Measurements from ENCODE around the gene KIRREL1.

DNA sequence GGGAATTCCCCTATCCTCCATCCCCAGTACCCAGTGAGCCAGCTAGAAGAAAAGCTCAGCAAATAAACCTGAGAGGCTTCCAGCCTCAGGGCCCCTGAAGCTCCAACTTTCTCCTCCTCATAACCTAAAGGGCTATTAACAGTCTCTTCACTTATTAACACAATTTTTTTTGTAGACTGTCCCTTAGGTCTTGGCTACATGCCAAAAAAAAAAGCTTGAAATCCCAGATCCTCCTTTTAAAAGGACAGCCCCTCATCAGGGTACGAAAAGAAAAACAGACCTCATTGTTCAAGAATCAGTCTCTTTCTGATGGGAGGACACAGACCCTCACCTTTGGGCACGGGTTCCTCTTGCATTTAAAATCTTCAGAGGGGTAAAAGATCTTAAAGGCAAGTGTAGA is 114.5 kb downstream of the KIRREL1 start:
- TF ChIP-seq, protein P1, sequence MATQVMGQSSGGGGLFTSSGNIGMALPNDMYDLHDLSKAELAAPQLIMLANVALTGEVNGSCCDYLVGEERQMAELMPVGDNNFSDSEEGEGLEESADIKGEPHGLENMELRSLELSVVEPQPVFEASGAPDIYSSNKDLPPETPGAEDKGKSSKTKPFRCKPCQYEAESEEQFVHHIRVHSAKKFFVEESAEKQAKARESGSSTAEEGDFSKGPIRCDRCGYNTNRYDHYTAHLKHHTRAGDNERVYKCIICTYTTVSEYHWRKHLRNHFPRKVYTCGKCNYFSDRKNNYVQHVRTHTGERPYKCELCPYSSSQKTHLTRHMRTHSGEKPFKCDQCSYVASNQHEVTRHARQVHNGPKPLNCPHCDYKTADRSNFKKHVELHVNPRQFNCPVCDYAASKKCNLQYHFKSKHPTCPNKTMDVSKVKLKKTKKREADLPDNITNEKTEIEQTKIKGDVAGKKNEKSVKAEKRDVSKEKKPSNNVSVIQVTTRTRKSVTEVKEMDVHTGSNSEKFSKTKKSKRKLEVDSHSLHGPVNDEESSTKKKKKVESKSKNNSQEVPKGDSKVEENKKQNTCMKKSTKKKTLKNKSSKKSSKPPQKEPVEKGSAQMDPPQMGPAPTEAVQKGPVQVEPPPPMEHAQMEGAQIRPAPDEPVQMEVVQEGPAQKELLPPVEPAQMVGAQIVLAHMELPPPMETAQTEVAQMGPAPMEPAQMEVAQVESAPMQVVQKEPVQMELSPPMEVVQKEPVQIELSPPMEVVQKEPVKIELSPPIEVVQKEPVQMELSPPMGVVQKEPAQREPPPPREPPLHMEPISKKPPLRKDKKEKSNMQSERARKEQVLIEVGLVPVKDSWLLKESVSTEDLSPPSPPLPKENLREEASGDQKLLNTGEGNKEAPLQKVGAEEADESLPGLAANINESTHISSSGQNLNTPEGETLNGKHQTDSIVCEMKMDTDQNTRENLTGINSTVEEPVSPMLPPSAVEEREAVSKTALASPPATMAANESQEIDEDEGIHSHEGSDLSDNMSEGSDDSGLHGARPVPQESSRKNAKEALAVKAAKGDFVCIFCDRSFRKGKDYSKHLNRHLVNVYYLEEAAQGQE (IDR thresholded peaks at IDR 0.05; ENCODE audit: borderline replicate concordance), result no peak
- TF ChIP-seq CTCF (IDR thresholded peaks at IDR 0.05; ENCODE audit: poor library complexity, severe bottlenecking), result no peak
- TF ChIP-seq SMC3 (conservative IDR thresholded peaks at IDR 0.05; ENCODE audit: poor library complexity), result no peak
- TF ChIP-seq RAD21 (conservative IDR thresholded peaks at IDR 0.05), result no peak

Data from neural cell (in vitro differentiated cells).